Measurements from ENCODE around the gene RAPGEF1. TPM values are rescaled to one million over a fixed set of nuclear protein-coding genes. Genes with fewer than 3 reads are reported as not detected.
"Not testable (repeated sequence)": the region's sequence is repeated elsewhere in the genome, so short reads cannot be mapped to it uniquely, and the experiment has no call there.

Gene RAPGEF1
- total and polyA plus RNA-seq, 7 donors: 72.3 to 319 (median 268) TPM

GRCh38 chr9:131657037-131657377, 82.9 kb downstream of the RAPGEF1 start:
- no peaks in the 10 kb centered on the region for H3K36me3 ChIP-seq (ENCODE audit: insufficient read depth in 1 of 2, low read depth in 1 of 2)
- DNase-seq: no peak
- H3K27ac ChIP-seq: peak overlapping the region; percentile 74
- TF ChIP-seq CTCF (IDR thresholded peaks at IDR 0.05): no peak
- ATAC-seq: peak; percentile 38 to 64 (median 58)
- H3K4me3 ChIP-seq: no peak overlapping the region
- H3K4me1 ChIP-seq: peaks cover 84% of the 10 kb centered on the region
- H3K27me3 ChIP-seq (ENCODE audit: insufficient read depth in 3 of 3, low read length in 2 of 3): no peaks in the 10 kb centered on the region
- 25 to 55% (median 25%) methylated on average over 9 of the region's 9 CpGs for WGBS, 3 donors
- no peaks in the 10 kb centered on the region for H3K9me3 ChIP-seq
- intact Hi-C loops (cut with DNase I): loop anchor here (2.0 to 5.0 kb wide), 2 partner anchors 80 to 84 kb away; partner anchors contain the start of gene RAPGEF1 (in 1 of the 2)

- Histone ChIP-seq H3K27me3 (ENCODE audit: insufficient read depth in 3 of 3, low read length in 2 of 3) (no peaks in the 10 kb centered on the region), H3K9me3 (no peaks in the 10 kb centered on the region), H3K4me1 (peaks cover 89% of the 10 kb centered on the region), H3K4me3 (no peak overlapping the region), H3K27ac (peak overlapping the region; percentile 74), H3K36me3 (ENCODE audit: insufficient read depth in 1 of 2, low read depth in 1 of 2) (no peaks in the 10 kb centered on the region)
- intact Hi-C loops (cut with DNase I): loop anchor here (2.0 to 5.0 kb wide), 2 partner anchors 81 to 84 kb away; partner anchors contain the start of gene RAPGEF1 (in 1 of the 2)
- ATAC-seq (peak; percentile 69 to 81 (median 79)), DNase-seq (peak; percentile 67 to 79)
- no peak for TF ChIP-seq CTCF (IDR thresholded peaks at IDR 0.05)
- WGBS, 3 donors: 38 to 45% (median 42%) methylated on average over 9 of the region's 9 CpGs
Observed at GRCh38 chr9:131656356-131657036, 83.4 kb downstream of the RAPGEF1 start.

GRCh38 chr9:131654369-131654768, 85.5 kb downstream of the RAPGEF1 start:
- intact Hi-C loops (cut with DNase I): loop anchor here in 1 of 2 donors (5.0 kb wide), 1 partner anchor 47 kb away; no protein-coding TSS in a partner anchor
- not testable (repeated sequence) for DNase-seq; H3K27me3 ChIP-seq (ENCODE audit: insufficient read depth in 3 of 3, low read length in 2 of 3); ATAC-seq; H3K4me3 ChIP-seq; H3K27ac ChIP-seq; H3K9me3 ChIP-seq; H3K36me3 ChIP-seq (ENCODE audit: insufficient read depth in 1 of 2, low read depth in 1 of 2)
- peaks cover 97% of the 10 kb centered on the region for H3K4me1 ChIP-seq
- 96 to 98% (median 98%) methylated on average over 5 of the region's 5 CpGs for WGBS, 3 donors

GRCh38 chr9:131651599-131651998, 88.3 kb downstream of the RAPGEF1 start:
- ATAC-seq (peak; percentile 64 to 80 (median 74)), DNase-seq (no peak)
- intact Hi-C loops (cut with DNase I): loop anchor here in 1 of 2 donors (5.0 kb wide), 1 partner anchor 44 kb away; no protein-coding TSS in a partner anchor
- peak overlapping the region; percentile 84 for H3K27ac ChIP-seq
- no peaks in the 10 kb centered on the region for H3K9me3 ChIP-seq
- H3K4me3 ChIP-seq: no peak overlapping the region
- H3K27me3 ChIP-seq (ENCODE audit: insufficient read depth in 3 of 3, low read length in 2 of 3): no peaks in the 10 kb centered on the region
- WGBS, 3 donors: 61 to 73% (median 66%) methylated on average over 3 of the region's 3 CpGs
- TF ChIP-seq CTCF (IDR thresholded peaks at IDR 0.05): no peak
- H3K36me3 ChIP-seq (ENCODE audit: insufficient read depth in 1 of 2, low read depth in 1 of 2): peaks cover 0 to 4% of the 10 kb centered on the region in 2 donors
- H3K4me1 ChIP-seq: peaks cover 74% of the 10 kb centered on the region

GRCh38 chr9:131651160-131651559, 88.7 kb downstream of the RAPGEF1 start:
- DNase-seq (no peak), ATAC-seq (peak in 3 of 4 donors; percentile 2 to 31 (median 9))
- H3K4me1 ChIP-seq: peaks cover 71% of the 10 kb centered on the region
- H3K4me3 ChIP-seq: no peak overlapping the region
- no peaks in the 10 kb centered on the region for H3K9me3 ChIP-seq
- H3K27ac ChIP-seq: peak overlapping the region; percentile 84
- 91 to 96% (median 92%) methylated on average over 2 of the region's 2 CpGs for WGBS, 3 donors
- TF ChIP-seq CTCF (IDR thresholded peaks at IDR 0.05): no peak
- intact Hi-C loops (cut with DNase I): loop anchor here in 1 of 2 donors (5.0 kb wide), 1 partner anchor 44 kb away; no protein-coding TSS in a partner anchor
- H3K36me3 ChIP-seq (ENCODE audit: insufficient read depth in 1 of 2, low read depth in 1 of 2): peaks cover 0 to 4% of the 10 kb centered on the region in 2 donors
- H3K27me3 ChIP-seq (ENCODE audit: insufficient read depth in 3 of 3, low read length in 2 of 3): no peaks in the 10 kb centered on the region

Data from psoas muscle (tissue), 8 donors.